ENCODE measurements around the gene TMEM59L.

The TMEM59L gene

GRCh38 chr19:18577365-18577914 is 35.2 kb upstream of the TMEM59L start:
- no peak for TF ChIP-seq CTCF (IDR thresholded peaks at IDR 0.05; ENCODE audit: control insufficient read depth, insufficient read depth, low read depth, low read length, missing control alignments)
- H3K4me3 ChIP-seq (ENCODE audit: control insufficient read depth, low read depth, low read length), result no peak overlapping the region
- DNase-seq (ENCODE audit: low read depth), result no peak

DNA sequence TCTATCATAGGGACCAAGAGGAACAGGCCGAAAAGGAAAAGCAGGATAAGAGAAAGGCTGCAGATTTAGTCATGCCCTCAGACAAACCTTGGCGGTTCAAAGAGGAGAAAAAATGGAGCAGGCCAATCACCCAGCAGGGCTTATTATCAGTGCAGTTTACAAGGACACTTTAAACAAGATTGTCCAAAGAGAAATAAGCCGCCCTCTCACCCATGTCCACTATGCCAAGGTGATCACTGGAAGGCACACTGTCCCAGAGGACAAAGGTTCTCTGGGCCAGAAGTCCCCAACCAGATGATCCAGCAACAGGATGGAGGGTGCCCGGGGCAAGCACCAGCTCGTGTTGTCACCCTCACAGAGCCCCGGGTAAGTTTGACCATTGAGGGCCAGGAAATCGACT is 32.4 kb upstream of the TMEM59L start:
- TF ChIP-seq CTCF (IDR thresholded peaks at IDR 0.05; ENCODE audit: control insufficient read depth, insufficient read depth, low read depth, low read length, missing control alignments), result no peak
- H3K4me3 ChIP-seq (ENCODE audit: control insufficient read depth, low read depth, low read length), result no peak overlapping the region
- no peak for DNase-seq (ENCODE audit: low read depth)

GRCh38 chr19:18586306-18586705 is 26.4 kb upstream of the TMEM59L start:
- DNase-seq (ENCODE audit: low read depth), result no peak
- peak; percentile 10 for TF ChIP-seq CTCF (IDR thresholded peaks at IDR 0.05; ENCODE audit: control insufficient read depth, insufficient read depth, low read depth, low read length, missing control alignments)
- no peak overlapping the region for H3K4me3 ChIP-seq (ENCODE audit: control insufficient read depth, low read depth, low read length)

DNA sequence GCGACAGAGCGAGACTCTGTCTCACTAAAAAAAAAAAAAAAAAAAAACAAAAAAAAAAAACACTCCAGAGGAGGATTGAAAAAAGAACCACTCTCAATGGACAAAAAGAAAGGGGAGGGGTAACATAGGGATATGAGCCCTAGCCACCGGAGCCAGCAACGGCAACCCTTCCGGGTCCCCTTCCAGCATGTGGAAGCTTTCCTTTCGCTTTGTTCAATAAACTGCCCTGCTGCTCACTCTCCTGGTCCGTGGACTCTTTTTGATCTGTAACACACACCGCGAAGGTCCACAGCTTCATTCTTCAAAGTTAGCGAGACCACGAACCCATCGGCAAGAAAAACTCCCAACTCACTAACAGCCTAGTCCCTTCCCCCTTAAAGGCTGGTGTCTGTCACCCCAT is 25.1 kb upstream of the TMEM59L start:
- TF ChIP-seq CTCF (IDR thresholded peaks at IDR 0.05; ENCODE audit: control insufficient read depth, insufficient read depth, low read depth, low read length, missing control alignments), result no peak
- no peak overlapping the region for H3K4me3 ChIP-seq (ENCODE audit: control insufficient read depth, low read depth, low read length)
- no peak for DNase-seq (ENCODE audit: low read depth)

- H3K4me3 ChIP-seq (ENCODE audit: control insufficient read depth, low read depth, low read length), result peak overlapping the region; percentile 77
- DNase-seq (ENCODE audit: low read depth), result no peak
- no peak for TF ChIP-seq CTCF (IDR thresholded peaks at IDR 0.05; ENCODE audit: control insufficient read depth, insufficient read depth, low read depth, low read length, missing control alignments)
Measured at GRCh38 chr19:18587962-18588610, 24.6 kb upstream of the TMEM59L start.

GRCh38 chr19:18588611-18589379 is 23.9 kb upstream of the TMEM59L start, which contains the start of gene REX1BD:
TSS of gene REX1BD (plus strand) at chr19:18588798. CDS start at chr19:18588802, 4 bp downstream.
- no peak for DNase-seq (ENCODE audit: low read depth)
- peak within 1 kb of the TSS; percentile 77 for H3K4me3 ChIP-seq (ENCODE audit: control insufficient read depth, low read depth, low read length)
- TF ChIP-seq CTCF (IDR thresholded peaks at IDR 0.05; ENCODE audit: control insufficient read depth, insufficient read depth, low read depth, low read length, missing control alignments), result peak; percentile 84
